T-helper 1 cell treated with Interleukin-12 subunit alpha and Interleukin-12 subunit beta and Interleukin-4 antibody, amounts not matched to agents 30 μg/mL and 1 μg/mL, for 36 hours (primary cell): ENCODE data around the gene IRAK4.
"Not testable (repeated sequence)": the region's sequence is repeated elsewhere in the genome, so short reads cannot be mapped to it uniquely, and the experiment has no call there.

Source experiments
- H3K27ac Mint-ChIP-seq: one replicate; pipeline ENCODE4 v1.8.0; 2021; ENCODE audit warnings: mild to moderate bottlenecking, mixed read lengths
- H3K27me3 Mint-ChIP-seq: one replicate; pipeline ENCODE4 v1.8.0; 2021; ENCODE audit warnings: low read depth, mixed read lengths
- H3K36me3 Mint-ChIP-seq: one replicate; pipeline ENCODE4 v1.8.0; 2021; ENCODE audit warnings: low read depth, mixed read lengths
- H3K4me1 Mint-ChIP-seq: one replicate; pipeline ENCODE4 v1.8.0; 2021; ENCODE audit warnings: low read depth, mixed read lengths
- H3K4me3 Mint-ChIP-seq: one replicate; pipeline ENCODE4 v1.8.0; 2021; ENCODE audit warnings: mild to moderate bottlenecking, moderate library complexity, mixed read lengths
- H3K9me3 Mint-ChIP-seq: one replicate; pipeline ENCODE4 v1.8.0; 2021; ENCODE audit warnings: mixed read lengths

The IRAK4 gene

DNA sequence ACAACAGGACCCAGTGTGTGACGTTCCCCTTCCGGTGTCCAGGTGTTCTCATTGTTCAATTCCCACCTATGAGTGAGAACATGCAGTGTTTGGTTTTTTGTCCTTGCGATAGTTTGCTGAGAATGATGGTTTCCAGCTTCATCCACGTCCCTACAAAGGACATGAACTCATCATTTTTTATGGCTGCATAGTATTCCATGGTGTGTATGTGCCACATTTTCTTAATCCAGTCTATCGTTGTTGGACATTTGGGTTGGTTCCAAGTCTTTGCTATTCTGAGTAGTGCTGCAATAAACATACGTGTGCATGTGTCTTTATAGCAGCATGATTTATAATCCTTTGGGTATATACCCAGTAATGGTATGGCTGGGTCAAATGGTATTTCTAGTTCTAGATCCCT, 7.4 kb upstream of the IRAK4 start:
- not testable (repeated sequence) for H3K27ac Mint-ChIP-seq, H3K27me3 Mint-ChIP-seq, H3K9me3 Mint-ChIP-seq, H3K4me3 Mint-ChIP-seq
- Mint-ChIP-seq H3K36me3 (peaks cover 46% of the 10 kb centered on the region), H3K4me1 (peaks cover 20% of the 10 kb centered on the region)

DNA sequence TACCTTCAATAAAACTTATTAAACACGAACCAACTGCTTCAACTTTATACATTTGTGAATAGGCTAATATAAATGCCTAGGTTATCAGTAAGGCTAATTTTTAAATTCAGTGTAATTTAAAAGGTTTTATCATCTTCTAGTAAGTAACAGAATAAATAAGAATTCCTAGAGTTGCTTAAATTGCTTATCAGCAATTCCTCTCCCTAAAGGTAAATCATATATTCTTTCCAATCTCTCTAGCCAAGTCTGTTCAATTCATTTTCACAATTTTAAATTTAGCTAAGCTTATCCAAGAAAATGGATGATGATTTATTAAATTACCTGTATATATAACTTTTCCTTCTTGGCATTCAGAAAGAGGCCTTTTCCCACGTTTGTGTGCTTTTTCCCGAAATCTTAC, 4.7 kb upstream of the IRAK4 start:
- Mint-ChIP-seq H3K27me3 (no peaks in the 10 kb centered on the region), H3K4me1 (peaks cover 36% of the 10 kb centered on the region), H3K36me3 (peaks cover 39% of the 10 kb centered on the region), H3K4me3 (no peak overlapping the region), H3K9me3 (peaks cover 4% of the 10 kb centered on the region), H3K27ac (no peak overlapping the region)

DNA sequence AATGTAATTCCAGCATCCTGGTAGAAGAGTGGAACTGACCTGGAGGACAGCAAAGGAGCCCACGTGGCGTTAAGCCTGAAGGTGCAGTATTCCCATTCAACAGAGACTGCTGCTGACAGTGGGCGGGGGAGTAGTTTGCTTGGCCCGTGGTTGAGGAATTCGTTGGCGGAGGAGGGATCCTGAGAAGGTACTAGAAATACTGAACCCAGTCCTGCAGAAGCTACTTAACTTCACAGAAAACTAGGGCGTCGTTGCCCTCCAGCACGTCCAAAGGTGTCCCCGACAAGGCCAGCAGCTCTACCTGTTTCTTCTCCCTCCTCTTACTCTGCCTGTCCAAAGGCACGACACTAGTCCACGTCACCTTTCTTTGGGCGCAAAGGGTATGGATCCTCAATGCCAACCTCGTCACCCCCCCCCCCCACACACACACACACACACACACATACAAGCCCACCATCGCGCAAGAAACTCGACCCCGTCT, 464 bp upstream of the IRAK4 start:
- peak overlapping the region; percentile 97 for H3K4me3 Mint-ChIP-seq
- H3K27ac Mint-ChIP-seq = peak overlapping the region; percentile 99
- H3K36me3 Mint-ChIP-seq = peaks cover 30% of the 10 kb centered on the region
- H3K27me3 Mint-ChIP-seq = no peaks in the 10 kb centered on the region
- peaks cover 56% of the 10 kb centered on the region for H3K4me1 Mint-ChIP-seq
- H3K9me3 Mint-ChIP-seq = no peaks in the 10 kb centered on the region

DNA sequence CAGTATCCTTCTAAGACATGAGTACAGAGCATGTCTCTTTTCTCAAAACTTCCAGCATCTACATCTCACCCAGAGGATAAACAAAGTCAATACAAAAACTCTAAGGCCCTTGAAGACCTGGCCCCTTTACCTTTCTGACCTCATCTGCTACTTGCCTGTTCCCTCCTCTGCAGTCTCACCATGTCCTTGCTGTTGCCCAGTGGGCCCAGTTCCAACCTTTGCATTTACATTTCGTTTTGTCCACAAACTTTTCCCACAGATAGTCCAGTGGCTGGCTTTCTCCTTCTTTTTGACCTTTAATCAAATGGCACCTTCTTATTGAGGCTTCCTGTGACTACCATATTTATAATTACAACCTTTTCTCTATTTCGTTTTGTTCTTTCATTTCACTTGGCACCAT, 1.6 kb downstream of the IRAK4 start:
- peaks cover 16% of the 10 kb centered on the region for H3K36me3 Mint-ChIP-seq
- peak overlapping the region; percentile 79 for H3K27ac Mint-ChIP-seq
- peaks cover 54% of the 10 kb centered on the region for H3K4me1 Mint-ChIP-seq
- no peaks in the 10 kb centered on the region for H3K9me3 Mint-ChIP-seq
- peak overlapping the region; percentile 97 for H3K4me3 Mint-ChIP-seq
- no peaks in the 10 kb centered on the region for H3K27me3 Mint-ChIP-seq

DNA sequence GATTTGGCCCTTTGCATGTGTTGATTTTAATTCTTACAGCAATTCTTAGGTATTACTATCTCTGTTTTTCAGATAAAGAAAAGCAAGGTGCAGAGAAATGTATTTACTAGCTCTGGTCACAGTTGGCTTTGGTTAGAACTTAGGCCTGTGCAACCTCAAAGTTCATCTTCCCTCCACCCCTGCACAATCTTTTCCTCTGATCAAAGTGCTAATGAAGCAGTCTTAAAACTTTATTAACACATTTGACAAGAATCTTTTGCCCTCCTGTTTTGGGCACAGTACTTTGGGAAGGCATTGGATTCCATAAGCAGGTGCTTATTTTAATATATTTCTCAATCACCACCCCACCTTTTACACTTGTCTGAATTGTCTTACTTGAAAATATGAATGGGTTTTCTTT, 2.7 kb downstream of the IRAK4 start:
- Mint-ChIP-seq H3K27ac (peak overlapping the region; percentile 37), H3K4me3 (peak overlapping the region; percentile 31), H3K27me3 (no peaks in the 10 kb centered on the region), H3K4me1 (peaks cover 46% of the 10 kb centered on the region), H3K36me3 (peaks cover 12% of the 10 kb centered on the region), H3K9me3 (no peaks in the 10 kb centered on the region)

DNA sequence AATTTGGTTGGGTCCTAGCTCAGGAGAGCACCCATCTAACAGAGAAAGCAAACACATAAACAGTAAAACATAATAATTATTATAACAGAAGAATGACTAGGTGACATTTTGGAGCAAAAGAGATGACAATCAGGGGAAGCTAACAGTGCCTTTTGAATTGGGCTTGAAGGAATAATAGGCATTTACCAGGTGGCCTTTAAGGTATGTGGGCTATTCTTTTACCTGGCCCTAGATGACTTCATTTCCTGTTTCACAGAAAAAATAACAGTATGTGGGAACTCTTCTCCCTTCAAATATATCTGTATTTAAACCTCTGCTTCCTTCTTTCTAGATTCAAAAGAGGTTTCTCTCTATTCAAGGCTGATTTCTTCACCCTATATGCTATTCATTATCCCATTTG, 3.8 kb downstream of the IRAK4 start:
- no peaks in the 10 kb centered on the region for H3K9me3 Mint-ChIP-seq
- no peaks in the 10 kb centered on the region for H3K27me3 Mint-ChIP-seq
- peaks cover 39% of the 10 kb centered on the region for H3K4me1 Mint-ChIP-seq
- H3K4me3 Mint-ChIP-seq = no peak overlapping the region
- peaks cover 12% of the 10 kb centered on the region for H3K36me3 Mint-ChIP-seq
- no peak overlapping the region for H3K27ac Mint-ChIP-seq

DNA sequence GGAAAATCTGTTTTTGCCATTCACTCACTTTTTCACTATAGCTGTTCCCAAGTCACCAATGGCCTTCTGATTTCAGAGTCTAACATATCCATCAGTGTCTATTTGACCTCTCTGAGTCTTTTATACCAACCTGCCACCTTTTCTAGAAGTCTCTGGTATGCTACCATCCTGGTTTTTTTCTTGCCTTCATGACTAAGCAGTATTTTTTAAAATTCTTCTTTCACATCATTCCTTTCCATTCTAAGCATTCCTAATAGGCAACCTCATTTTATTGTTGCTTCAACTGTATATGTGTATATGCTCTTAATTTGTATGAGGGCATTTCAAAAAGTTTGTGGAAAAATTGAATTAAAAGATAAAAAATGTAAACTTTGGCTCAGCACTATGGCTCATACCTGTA, 5.0 kb downstream of the IRAK4 start:
- H3K9me3 Mint-ChIP-seq = no peaks in the 10 kb centered on the region
- peaks cover 14% of the 10 kb centered on the region for H3K36me3 Mint-ChIP-seq
- no peaks in the 10 kb centered on the region for H3K27me3 Mint-ChIP-seq
- H3K4me3 Mint-ChIP-seq = no peak overlapping the region
- H3K27ac Mint-ChIP-seq = no peak overlapping the region
- peaks cover 33% of the 10 kb centered on the region for H3K4me1 Mint-ChIP-seq

DNA sequence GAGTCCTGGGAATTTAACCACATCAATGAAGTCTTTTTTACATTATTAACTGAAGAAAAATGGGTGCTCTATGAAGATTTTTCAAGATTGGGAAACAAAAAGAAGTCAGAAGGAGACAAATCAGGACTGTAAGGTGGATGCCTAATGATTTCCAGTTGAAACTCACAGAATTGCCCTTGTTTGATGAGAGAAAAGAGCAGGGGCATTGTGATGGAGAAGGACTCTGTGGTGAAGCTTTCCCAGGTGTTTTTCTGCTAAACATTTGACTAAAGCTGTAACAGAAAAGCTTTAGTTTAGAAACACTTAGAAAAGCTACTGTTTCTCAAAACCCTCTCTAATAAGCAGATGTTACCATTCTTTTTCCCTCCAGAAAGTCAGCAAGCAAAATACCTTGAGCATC, 5.8 kb downstream of the IRAK4 start:
- Mint-ChIP-seq H3K27ac (no peak overlapping the region), H3K27me3 (no peaks in the 10 kb centered on the region), H3K36me3 (peaks cover 18% of the 10 kb centered on the region), H3K9me3 (no peaks in the 10 kb centered on the region), H3K4me1 (peaks cover 30% of the 10 kb centered on the region), H3K4me3 (no peak overlapping the region)

DNA sequence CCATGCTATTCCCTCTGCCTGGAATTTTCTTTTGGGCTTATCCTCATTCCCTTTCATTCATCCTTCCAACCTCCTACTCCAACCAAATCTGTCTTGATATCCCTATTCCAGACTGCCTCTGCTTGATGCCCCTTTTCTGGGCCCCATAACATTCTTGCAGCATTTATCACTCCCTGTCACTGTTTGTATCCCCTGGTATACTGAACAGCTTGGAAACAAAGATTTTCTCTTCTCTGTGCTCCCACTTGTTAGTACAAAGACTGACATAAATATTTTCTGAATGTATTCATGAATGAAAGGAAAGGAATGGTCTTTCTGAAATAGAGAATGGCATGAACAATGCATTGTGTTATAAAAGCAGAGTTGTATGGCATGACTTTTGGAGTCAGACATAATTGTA, 7.5 kb downstream of the IRAK4 start:
- no peaks in the 10 kb centered on the region for H3K9me3 Mint-ChIP-seq
- no peaks in the 10 kb centered on the region for H3K27me3 Mint-ChIP-seq
- peaks cover 28% of the 10 kb centered on the region for H3K36me3 Mint-ChIP-seq
- no peak overlapping the region for H3K27ac Mint-ChIP-seq
- peaks cover 21% of the 10 kb centered on the region for H3K4me1 Mint-ChIP-seq
- no peak overlapping the region for H3K4me3 Mint-ChIP-seq

DNA sequence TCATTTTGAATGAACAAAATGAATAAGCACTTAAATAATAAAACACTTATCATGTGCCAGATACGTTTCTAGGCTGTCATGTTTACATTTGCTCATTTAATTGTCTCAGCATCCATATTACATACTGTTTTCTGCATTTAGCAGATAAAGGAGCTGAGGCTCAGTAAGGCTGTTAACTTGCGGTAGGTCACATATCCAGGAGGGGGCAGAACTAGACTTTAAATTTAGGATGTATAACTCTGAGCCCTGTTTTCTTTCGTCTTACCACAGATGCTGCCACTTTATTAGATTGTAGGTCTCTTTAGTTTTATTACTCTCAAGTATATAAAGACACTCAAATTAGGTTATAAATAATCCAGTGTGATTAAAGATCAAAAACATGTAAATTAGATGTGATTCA, 17.7 kb downstream of the IRAK4 start:
- H3K4me3 Mint-ChIP-seq = no peak overlapping the region
- peaks cover 20% of the 10 kb centered on the region for H3K36me3 Mint-ChIP-seq
- no peak overlapping the region for H3K27ac Mint-ChIP-seq
- no peaks in the 10 kb centered on the region for H3K4me1 Mint-ChIP-seq
- no peaks in the 10 kb centered on the region for H3K27me3 Mint-ChIP-seq
- H3K9me3 Mint-ChIP-seq = no peaks in the 10 kb centered on the region

DNA sequence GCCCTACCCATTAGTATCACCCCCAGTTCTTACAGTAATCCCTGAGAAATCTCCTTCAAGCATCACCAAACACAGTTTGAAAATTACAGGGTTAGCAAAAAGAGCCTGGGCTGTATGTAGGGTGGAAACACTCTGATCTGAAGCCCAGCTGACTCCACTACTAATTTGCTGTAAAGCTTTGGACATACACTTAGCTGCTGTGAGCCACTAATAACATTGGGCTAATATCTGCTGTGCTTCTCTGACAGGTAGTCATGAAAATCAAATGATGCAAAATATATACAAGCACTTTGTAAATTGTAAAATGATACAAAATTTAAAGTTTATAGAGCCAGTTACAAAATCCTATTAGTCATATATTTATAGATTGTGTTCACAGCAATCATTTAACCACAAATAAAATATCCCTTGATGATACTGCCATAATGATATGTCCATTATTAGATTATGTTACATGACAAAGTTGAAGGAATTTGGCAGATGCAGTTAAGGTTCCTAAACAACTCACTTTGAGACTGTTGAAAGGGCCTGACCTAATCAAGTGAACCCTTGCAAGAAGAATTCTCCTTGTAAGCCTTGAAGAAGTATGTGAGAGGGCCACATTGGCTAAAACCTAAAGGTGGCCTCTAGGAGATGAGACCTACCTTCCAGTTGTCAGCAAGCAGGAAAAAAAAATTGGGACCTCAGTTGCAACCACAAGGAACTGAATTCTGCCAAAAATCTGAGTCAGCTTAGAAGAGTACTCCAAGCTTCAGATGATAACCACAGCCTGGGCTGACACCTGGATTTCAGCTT, 28.3 kb downstream of the IRAK4 start:
- no peaks in the 10 kb centered on the region for H3K4me1 Mint-ChIP-seq
- no peak overlapping the region for H3K4me3 Mint-ChIP-seq
- no peaks in the 10 kb centered on the region for H3K9me3 Mint-ChIP-seq
- H3K27me3 Mint-ChIP-seq = no peaks in the 10 kb centered on the region
- no peak overlapping the region for H3K27ac Mint-ChIP-seq
- peaks cover 25% of the 10 kb centered on the region for H3K36me3 Mint-ChIP-seq

DNA sequence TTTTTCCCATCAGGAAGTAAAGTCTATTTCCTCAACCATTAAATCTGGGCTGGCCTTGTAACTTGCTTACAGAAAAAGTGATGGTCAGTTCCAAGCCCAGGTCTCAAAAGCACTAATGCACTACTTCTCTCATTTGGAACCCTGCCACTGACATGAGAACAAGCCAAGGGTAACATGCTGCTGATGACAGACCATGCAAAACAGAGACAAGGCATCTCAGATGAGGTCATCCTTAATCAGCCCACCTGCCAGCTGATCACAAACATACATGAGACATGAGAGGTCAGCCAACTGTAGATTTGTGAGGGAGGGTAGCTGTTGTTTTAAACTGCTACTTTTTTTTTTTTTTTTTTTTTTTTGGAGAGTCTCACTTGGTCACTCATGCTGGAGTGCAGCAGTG, 31.2 kb downstream of the IRAK4 start:
- H3K27me3 Mint-ChIP-seq = no peaks in the 10 kb centered on the region
- H3K4me3 Mint-ChIP-seq = no peak overlapping the region
- H3K27ac Mint-ChIP-seq = no peak overlapping the region
- no peaks in the 10 kb centered on the region for H3K9me3 Mint-ChIP-seq
- peaks cover 26% of the 10 kb centered on the region for H3K36me3 Mint-ChIP-seq
- no peaks in the 10 kb centered on the region for H3K4me1 Mint-ChIP-seq

DNA sequence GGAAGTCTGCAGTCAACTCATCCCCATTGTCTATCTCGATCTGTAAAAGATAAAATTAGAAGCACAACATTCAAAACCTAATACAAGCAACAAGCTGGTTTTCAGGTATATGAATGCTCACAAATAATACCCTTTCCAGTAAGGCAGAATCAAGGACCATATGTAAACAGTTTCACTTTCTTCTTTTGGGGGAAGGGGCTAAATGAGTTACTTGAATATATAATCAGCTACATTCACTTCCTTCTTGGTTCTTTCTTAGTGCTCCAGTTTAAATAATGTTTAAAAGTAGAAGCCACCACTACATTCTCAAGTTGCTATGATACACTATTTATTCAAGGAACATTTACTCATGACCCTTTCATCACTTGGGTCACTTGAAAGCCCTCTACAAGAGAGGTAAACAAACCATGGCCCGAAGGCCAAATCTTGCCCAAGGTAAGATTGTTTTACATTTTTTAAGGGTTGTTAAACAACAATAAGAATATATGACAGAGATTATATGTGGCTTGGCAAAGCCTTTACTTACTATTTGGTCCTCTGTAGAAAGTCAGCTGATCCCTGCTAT, 37.0 kb downstream of the IRAK4 start:
- no peaks in the 10 kb centered on the region for H3K9me3 Mint-ChIP-seq
- H3K4me1 Mint-ChIP-seq = no peaks in the 10 kb centered on the region
- H3K27me3 Mint-ChIP-seq = no peaks in the 10 kb centered on the region
- H3K4me3 Mint-ChIP-seq = no peak overlapping the region
- peaks cover 31% of the 10 kb centered on the region for H3K36me3 Mint-ChIP-seq
- H3K27ac Mint-ChIP-seq = no peak overlapping the region

DNA sequence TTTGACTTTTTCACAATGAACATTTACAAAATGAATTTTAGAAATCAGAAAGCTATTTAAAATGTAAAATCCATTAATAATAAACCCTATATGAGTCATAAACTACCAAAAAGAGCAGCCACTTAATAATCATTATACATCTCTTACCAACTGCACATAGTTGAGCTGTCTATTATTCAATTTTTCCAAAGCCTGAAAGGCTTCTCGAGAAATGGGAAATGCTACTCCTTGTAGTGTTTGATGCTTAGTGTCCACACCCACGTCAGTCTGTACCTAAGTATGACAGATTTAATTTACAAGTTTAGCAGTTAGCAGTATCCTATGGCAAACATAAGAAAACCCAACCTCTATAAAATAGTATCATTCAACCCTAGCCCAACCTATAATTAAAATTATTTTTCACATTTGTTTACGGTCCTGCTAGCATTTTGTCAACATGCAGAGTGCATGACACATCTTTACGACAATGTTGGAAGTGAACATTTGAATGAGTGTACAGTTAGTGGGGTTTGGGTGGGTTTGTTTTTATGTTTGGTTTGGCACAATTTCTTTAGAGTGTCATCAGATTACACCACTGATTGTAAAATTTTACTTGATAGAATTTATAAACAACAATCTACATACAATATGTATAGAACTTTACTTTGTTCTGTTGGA, 38.9 kb downstream of the IRAK4 start:
- Mint-ChIP-seq H3K9me3 (no peaks in the 10 kb centered on the region), H3K27ac (no peak overlapping the region), H3K4me3 (no peak overlapping the region), H3K4me1 (peaks cover 2% of the 10 kb centered on the region), H3K36me3 (peaks cover 30% of the 10 kb centered on the region), H3K27me3 (no peaks in the 10 kb centered on the region)
